ACC112 (cell line): ENCODE data around the gene ATP5MK.
"Not testable (repeated sequence)": the region's sequence is repeated elsewhere in the genome, so short reads cannot be mapped to it uniquely, and the experiment has no call there.

Experiments used
- H2AFZ ChIP-seq: fragments of 200-600 bp; sonication (generic); one replicate; pipeline ENCODE4 v1.6.0; 2017; ENCODE audit warnings: antibody characterized with exemption, low read length; ENCODE audit not compliant: unreplicated experiment
- H3K27ac ChIP-seq: fragments of 200-600 bp; sonication (generic); 2 replicates; pipeline ENCODE4 v1.5.1; 2014; ENCODE audit warnings: low read depth, mild to moderate bottlenecking, antibody characterized with exemption, low read length, moderate library complexity
- H3K27me3 ChIP-seq: fragments of 200-600 bp; sonication (generic); 2 replicates; pipeline ENCODE4 v1.6.1; 2014; ENCODE audit warnings: mild to moderate bottlenecking, antibody characterized with exemption, low read length, moderate library complexity, mixed read lengths; ENCODE audit not compliant: insufficient read depth
- H3K36me3 ChIP-seq: fragments of 200-600 bp; sonication (generic); 2 replicates; pipeline ENCODE4 v1.6.1; 2016; ENCODE audit warnings: mild to moderate bottlenecking, antibody characterized with exemption, low read length, moderate library complexity, mixed read lengths; ENCODE audit not compliant: insufficient read depth
- H3K4me1 ChIP-seq: fragments of 200-600 bp; sonication (generic); one replicate; pipeline ENCODE4 v1.6.1; 2016; ENCODE audit warnings: low read length, mixed read lengths; ENCODE audit not compliant: insufficient read depth, unreplicated experiment, control insufficient read depth
- H3K4me3 ChIP-seq: fragments of 200-600 bp; sonication (generic); 2 replicates; pipeline ENCODE4 v1.5.1; 2014; ENCODE audit warnings: mild to moderate bottlenecking, low read depth, low read length
- H3K79me2 ChIP-seq: fragments of 200-600 bp; sonication (generic); one replicate; pipeline ENCODE4 v1.6.0; 2016; ENCODE audit warnings: low read length; ENCODE audit not compliant: control insufficient read depth, unreplicated experiment, insufficient read depth

Gene ATP5MK

GRCh38 chr10:103355906-103356599 is 40.2 kb downstream of the ATP5MK start:
- peaks cover 3% of the 10 kb centered on the region for H3K79me2 ChIP-seq
- H3K36me3 ChIP-seq: no peaks in the 10 kb centered on the region
- H3K27me3 ChIP-seq: no peaks in the 10 kb centered on the region
- H3K4me3 ChIP-seq: no peak overlapping the region
- peaks cover 5% of the 10 kb centered on the region for H3K4me1 ChIP-seq
- H3K27ac ChIP-seq: no peak overlapping the region
- no peak overlapping the region for H2AFZ ChIP-seq

- peaks cover 14% of the 10 kb centered on the region for H3K79me2 ChIP-seq
- H3K27ac ChIP-seq, H3K36me3 ChIP-seq, H3K4me3 ChIP-seq, H3K4me1 ChIP-seq, H3K27me3 ChIP-seq, H2AFZ ChIP-seq: not testable (repeated sequence)
These were observed 41.7 kb downstream of the ATP5MK start for GRCh38 chr10:103354567-103354966.

GRCh38 chr10:103353281-103353680 is 43.0 kb downstream of the ATP5MK start:
- no peaks in the 10 kb centered on the region for H3K36me3 ChIP-seq
- no peaks in the 10 kb centered on the region for H3K27me3 ChIP-seq
- H2AFZ ChIP-seq: no peak overlapping the region
- peaks cover 5% of the 10 kb centered on the region for H3K4me1 ChIP-seq
- H3K79me2 ChIP-seq: peaks cover 20% of the 10 kb centered on the region
- H3K27ac ChIP-seq: no peak overlapping the region
- no peak overlapping the region for H3K4me3 ChIP-seq

- Histone ChIP-seq H3K27me3 (no peaks in the 10 kb centered on the region), H2AFZ (peak within 1 kb of the TSS; percentile 93), H3K4me1 (peaks cover 5% of the 10 kb centered on the region), H3K36me3 (peaks cover 13% of the 10 kb centered on the region), H3K27ac (peak within 1 kb of the TSS; percentile 49), H3K79me2 (peaks cover 22% of the 10 kb centered on the region), H3K4me3 (peak within 1 kb of the TSS; percentile 91)
These were observed 45.6 kb downstream of the ATP5MK start, which contains the start of gene PCGF6 for GRCh38 chr10:103350517-103351260. TSS of gene PCGF6 (minus strand) at chr10:103351140. CDS start at chr10:103351066, 74 bp downstream.

GRCh38 chr10:103350175-103350516 is 46.1 kb downstream of the ATP5MK start:
- Histone ChIP-seq H3K27me3 (no peaks in the 10 kb centered on the region), H2AFZ (peak overlapping the region; percentile 93), H3K79me2 (peaks cover 24% of the 10 kb centered on the region), H3K27ac (peak overlapping the region; percentile 49), H3K36me3 (peaks cover 16% of the 10 kb centered on the region), H3K4me3 (peak overlapping the region; percentile 91), H3K4me1 (peaks cover 5% of the 10 kb centered on the region)
